HCT116 (cell line): Measurements from ENCODE around the gene CYB5R3.
"Not testable (repeated sequence)": the region's sequence is repeated elsewhere in the genome, so short reads cannot be mapped to it uniquely, and the experiment has no call there.

Source experiments
- FOSL1 ChIP-seq: IDR thresholded peaks from 2 replicates; pipeline ENCODE4 v1.6.1; 2012; ENCODE audit warnings: low read depth
- TF ChIP-seq, protein P1 (sequence below), 3 experiments: fragments of 200-600 bp in 1 of 3; sonication (generic) in 1 of 3; IDR thresholded peaks in 2 of 3; conservative IDR thresholded peaks in 1 of 3; 2 replicates each; pipeline ENCODE4 v1.5.1; 2012 to 2017; ENCODE audit warnings: low read depth in 2 of 3, low read length in 2 of 3, antibody characterized with exemption in 1 of 3, borderline replicate concordance in 1 of 3, control low read depth in 1 of 3, mild to moderate bottlenecking in 1 of 3, mixed read lengths in 1 of 3, mixed run types in 1 of 3, moderate library complexity in 1 of 3; ENCODE audit not compliant: insufficient read depth in 1 of 3

DNA sequence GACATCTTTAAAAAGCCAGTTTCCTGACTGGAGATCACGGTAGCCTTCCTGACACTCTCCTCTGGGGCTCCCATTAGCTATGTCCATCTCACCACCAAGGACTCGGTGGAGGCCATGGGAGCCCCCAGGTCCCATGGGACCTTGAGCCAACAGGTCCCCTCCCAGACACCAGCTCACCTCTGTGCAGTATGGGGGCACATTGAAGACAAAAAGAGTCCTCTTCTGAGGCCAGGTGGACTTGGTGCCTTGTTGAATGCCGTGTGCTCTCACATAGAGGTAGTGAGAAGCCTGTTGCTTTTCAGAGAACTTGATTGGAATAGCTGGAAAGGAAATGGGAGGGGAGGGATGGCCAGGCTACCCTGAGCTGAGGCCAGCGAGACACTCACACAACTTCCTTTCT lies 69.2 kb downstream of the CYB5R3 start:
- TF ChIP-seq, protein P1, sequence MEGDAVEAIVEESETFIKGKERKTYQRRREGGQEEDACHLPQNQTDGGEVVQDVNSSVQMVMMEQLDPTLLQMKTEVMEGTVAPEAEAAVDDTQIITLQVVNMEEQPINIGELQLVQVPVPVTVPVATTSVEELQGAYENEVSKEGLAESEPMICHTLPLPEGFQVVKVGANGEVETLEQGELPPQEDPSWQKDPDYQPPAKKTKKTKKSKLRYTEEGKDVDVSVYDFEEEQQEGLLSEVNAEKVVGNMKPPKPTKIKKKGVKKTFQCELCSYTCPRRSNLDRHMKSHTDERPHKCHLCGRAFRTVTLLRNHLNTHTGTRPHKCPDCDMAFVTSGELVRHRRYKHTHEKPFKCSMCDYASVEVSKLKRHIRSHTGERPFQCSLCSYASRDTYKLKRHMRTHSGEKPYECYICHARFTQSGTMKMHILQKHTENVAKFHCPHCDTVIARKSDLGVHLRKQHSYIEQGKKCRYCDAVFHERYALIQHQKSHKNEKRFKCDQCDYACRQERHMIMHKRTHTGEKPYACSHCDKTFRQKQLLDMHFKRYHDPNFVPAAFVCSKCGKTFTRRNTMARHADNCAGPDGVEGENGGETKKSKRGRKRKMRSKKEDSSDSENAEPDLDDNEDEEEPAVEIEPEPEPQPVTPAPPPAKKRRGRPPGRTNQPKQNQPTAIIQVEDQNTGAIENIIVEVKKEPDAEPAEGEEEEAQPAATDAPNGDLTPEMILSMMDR (IDR thresholded peaks at IDR 0.05 in 2 of 3, conservative IDR thresholded peaks at IDR 0.05 in 1 of 3; ENCODE audit: borderline replicate concordance in 1 of 3, insufficient read depth in 1 of 3, low read depth in 2 of 3, low read length in 2 of 3), result not testable (repeated sequence)
- TF ChIP-seq FOSL1, result not testable (repeated sequence)
